Keratinocyte (primary cell): ENCODE measurements around the gene TMBIM6. TPM values are rescaled to one million over a fixed set of nuclear protein-coding genes. Genes with fewer than 3 reads are reported as not detected.

Experiments
- DNase-seq: peaks from one replicate; pipeline ENCODE4 v3.0.0-alpha.2; 2011; ENCODE audit warnings: low read depth, missing footprints, low spot score
- FAIRE-seq: peaks from 2 replicates; lab custom pipeline; 2011; peaks lifted over from hg19 to GRCh38; lab: Jason Lieb, UNC
- H2AFZ ChIP-seq: 2 replicates; pipeline ENCODE4 v1.6.0; 2012; ENCODE audit warnings: low read length, control low read depth, inconsistent platforms; ENCODE audit not compliant: control insufficient read depth
- H3K27ac ChIP-seq: 2 replicates; pipeline ENCODE4 v1.5.1; 2011; ENCODE audit warnings: low read length; ENCODE audit not compliant: control insufficient read depth, insufficient read depth
- H3K27me3 ChIP-seq: 3 replicates; pipeline ENCODE4 v1.6.0; 2011; ENCODE audit warnings: low read length; ENCODE audit not compliant: control insufficient read depth, insufficient read depth; ENCODE audit errors: extremely low read depth
- H3K36me3 ChIP-seq, 2 experiments: 2 replicates in 1 of 2; 3 replicates in 1 of 2; pipeline ENCODE4 v1.5.1; 2011; ENCODE audit warnings: low read length in 2 of 2, mild to moderate bottlenecking in 1 of 2; ENCODE audit not compliant: control insufficient read depth in 2 of 2, insufficient read depth in 2 of 2; ENCODE audit errors: extremely low read depth in 1 of 2
- H3K4me1 ChIP-seq: 3 replicates; pipeline ENCODE4 v1.5.1; 2011; ENCODE audit warnings: low read length; ENCODE audit not compliant: control insufficient read depth, insufficient read depth; ENCODE audit errors: extremely low read depth
- H3K4me2 ChIP-seq: 3 replicates; pipeline ENCODE4 v1.6.0; 2011; ENCODE audit warnings: low read depth, low read length; ENCODE audit not compliant: control insufficient read depth, insufficient read depth; ENCODE audit errors: extremely low read depth
- H3K4me3 ChIP-seq, 3 experiments: fragments of 200-600 bp in 1 of 3; sonication (generic) in 1 of 3; 2 replicates in 2 of 3; 3 replicates in 1 of 3; pipeline ENCODE4 v1.5.1; 2011 to 2016; ENCODE audit warnings: low read length in 3 of 3, mild to moderate bottlenecking in 3 of 3, control low read depth in 2 of 3, inconsistent platforms in 1 of 3, low read depth in 1 of 3, mixed read lengths in 1 of 3, mixed run types in 1 of 3, moderate library complexity in 1 of 3; ENCODE audit not compliant: control insufficient read depth in 2 of 3, insufficient read depth in 2 of 3; ENCODE audit errors: extremely low read depth in 1 of 3
- H3K79me2 ChIP-seq: 2 replicates; pipeline ENCODE4 v1.6.0; 2012; ENCODE audit warnings: low read length; ENCODE audit not compliant: control insufficient read depth, insufficient read depth
- H3K9ac ChIP-seq: 3 replicates; pipeline ENCODE4 v1.6.0; 2011; ENCODE audit warnings: low read length; ENCODE audit not compliant: control insufficient read depth, insufficient read depth; ENCODE audit errors: extremely low read depth
- H3K9me1 ChIP-seq: 3 replicates; pipeline ENCODE4 v1.6.0; 2011; ENCODE audit warnings: low read length; ENCODE audit not compliant: control insufficient read depth, insufficient read depth; ENCODE audit errors: extremely low read depth
- H3K9me3 ChIP-seq: 2 replicates; pipeline ENCODE4 v1.5.1; 2012; ENCODE audit warnings: low read depth, low read length; ENCODE audit not compliant: control insufficient read depth
- H4K20me1 ChIP-seq: 3 replicates; pipeline ENCODE4 v1.6.0; 2011; ENCODE audit warnings: low read length; ENCODE audit not compliant: control insufficient read depth, insufficient read depth; ENCODE audit errors: extremely low read depth
- CTCF ChIP-seq, 3 experiments: IDR thresholded peaks in 1 of 3; conservative IDR thresholded peaks in 1 of 3; optimal IDR thresholded peaks in 1 of 3; 2 replicates in 2 of 3; 3 replicates in 1 of 3; pipeline versions ENCODE3 to v1.5.1; 2011; ENCODE audit warnings: low read length in 3 of 3, mild to moderate bottlenecking in 3 of 3, moderate library complexity in 2 of 3, control low read depth in 1 of 3, inconsistent platforms in 1 of 3; ENCODE audit not compliant: insufficient read depth in 2 of 3; ENCODE audit errors: extremely low read depth in 1 of 3
- EZH2 ChIP-seq: IDR thresholded peaks from one replicate; pipeline ENCODE4 v1.6.1; 2012; ENCODE audit warnings: inconsistent platforms, mild to moderate bottlenecking, low read length, moderate library complexity
- dilution Hi-C: fragments of 300-500 bp; cut with MboI; formaldehyde crosslinking; loops from one replicate; pipeline ENCODE4 v1.7.0; 2020; ENCODE audit warnings: low sequenced_read_pairs; ENCODE audit not compliant: extremely low pct_ligation_motif_present
- polyA plus RNA-seq, 5 experiments: library from polyadenylated mRNA; depleted of rRNA in 3 of 5; stranded (reverse) in 3 of 5; stranded (forward) in 1 of 5; unstranded in 1 of 5; fragments of >200 nt; gene quantifications; 1 replicate in 1 of 5; 2 replicates in 3 of 5; 3 replicates in 1 of 5; pipeline versions ENCODE4 v1.2.1 to v1.2.3, GENCODE V29; 2011 to 2012; ENCODE audit warnings: missing spikeins in 2 of 5, low read depth in 1 of 5, low replicate concordance in 1 of 5

Gene TMBIM6
- polyA plus RNA-seq, 1 donor (not counting 4 experiments of a cell fraction or from before 2014, with no cell fraction given), result 668 TPM

DNA sequence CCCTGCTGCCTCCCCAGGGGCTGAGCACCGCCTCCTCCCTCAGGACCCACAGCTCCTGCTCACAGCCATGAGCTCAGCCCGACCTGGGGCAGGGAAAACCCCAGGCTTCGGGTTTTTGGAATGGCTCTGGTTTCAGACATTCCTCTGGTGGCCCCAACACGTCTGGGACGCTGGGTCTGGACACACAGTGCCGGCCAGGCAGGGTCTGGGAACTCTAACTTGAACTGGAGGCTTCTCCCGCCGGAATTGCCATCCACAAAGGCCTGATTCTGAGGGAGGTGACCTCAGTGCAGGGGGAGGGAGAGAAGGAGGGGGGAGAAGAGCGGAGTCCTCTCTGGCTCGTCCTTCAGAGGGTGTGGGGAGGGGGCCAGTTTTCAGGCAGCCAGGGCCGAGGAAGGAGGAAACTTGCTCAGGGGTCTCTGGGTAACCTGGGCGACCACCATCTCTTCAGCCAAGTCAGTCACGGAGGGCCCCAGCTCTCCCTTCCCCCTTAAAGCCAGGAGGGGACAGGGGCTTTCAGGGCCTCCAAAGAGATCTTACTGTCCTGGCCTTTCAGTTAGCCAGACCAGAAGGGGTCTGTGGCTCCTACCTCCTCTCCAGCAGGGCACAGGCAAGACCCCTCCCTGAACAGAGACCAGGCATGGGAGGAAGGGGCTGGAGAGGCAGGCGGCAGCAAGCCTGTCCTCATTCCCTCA lies 67.5 kb downstream of the TMBIM6 start:
- no peaks in the 10 kb centered on the region for H3K27me3 ChIP-seq
- no peak overlapping the region for H3K27ac ChIP-seq
- no peak overlapping the region for H3K4me3 ChIP-seq
- H3K79me2 ChIP-seq, result peaks cover 8% of the 10 kb centered on the region
- H3K9ac ChIP-seq, result no peak overlapping the region
- H3K9me3 ChIP-seq, result no peaks in the 10 kb centered on the region
- no peaks in the 10 kb centered on the region for H3K9me1 ChIP-seq
- H3K4me1 ChIP-seq, result no peaks in the 10 kb centered on the region
- dilution Hi-C loops, result no loop called here
- no peak overlapping the region for H3K4me2 ChIP-seq
- FAIRE-seq, result no peak
- H2AFZ ChIP-seq, result no peak overlapping the region
- no peak for TF ChIP-seq EZH2
- DNase-seq, result no peak
- H4K20me1 ChIP-seq, result peaks cover 5% of the 10 kb centered on the region
- H3K36me3 ChIP-seq, result peaks cover 7 to 25% of the 10 kb centered on the region in 2 experiments

- H3K4me2 ChIP-seq, result no peak overlapping the region
- H3K9ac ChIP-seq, result no peak overlapping the region
- FAIRE-seq (no peak), DNase-seq (no peak)
- no peak overlapping the region for H2AFZ ChIP-seq
- peaks cover 7 to 25% of the 10 kb centered on the region in 2 experiments for H3K36me3 ChIP-seq
- no peaks in the 10 kb centered on the region for H3K9me3 ChIP-seq
- no peak overlapping the region for H3K27ac ChIP-seq
- no peak overlapping the region for H3K4me3 ChIP-seq
- dilution Hi-C loops, result no loop called here
- H4K20me1 ChIP-seq, result peaks cover 3% of the 10 kb centered on the region
- H3K27me3 ChIP-seq, result no peaks in the 10 kb centered on the region
- H3K9me1 ChIP-seq, result no peaks in the 10 kb centered on the region
- peaks cover 8% of the 10 kb centered on the region for H3K79me2 ChIP-seq
- TF ChIP-seq CTCF (optimal IDR thresholded peaks at IDR 0.05 in 1 of 3, IDR thresholded peaks at IDR 0.05 in 1 of 3, conservative IDR thresholded peaks at IDR 0.05 in 1 of 3; ENCODE audit: extremely low read depth in 1 of 3, insufficient read depth in 2 of 3, low read length in 3 of 3), result no peak
- no peak for TF ChIP-seq EZH2
- no peaks in the 10 kb centered on the region for H3K4me1 ChIP-seq
These were observed 68.1 kb downstream of the TMBIM6 start for GRCh38 chr12:49809381-49809905.
